Stimulated activated CD4-positive, alpha-beta T cell treated with anti-CD3 and anti-CD28 coated beads, Interleukin-12 subunit alpha, Interleukin-12 subunit beta, amount 100 ng/mL, for 24 hours (primary cell): ENCODE measurements around the gene CCDC12.

Source experiments
- DNase-seq, 2 experiments: peaks; one replicate each; pipeline ENCODE4 v3.0.0-alpha.2; 2020; ENCODE audit warnings: low read depth in 2 of 2

Gene CCDC12

GRCh38 chr3:46893763-46894162, 82.8 kb downstream of the CCDC12 start:
- DNase-seq, result no peak

- DNase-seq, result no peak
Measured at GRCh38 chr3:46893146-46893748, 83.3 kb downstream of the CCDC12 start.

- no peak for DNase-seq
Measured at GRCh38 chr3:46892285-46893145, 84.0 kb downstream of the CCDC12 start.

GRCh38 chr3:46891132-46891531, 85.4 kb downstream of the CCDC12 start:
- no peak for DNase-seq

- DNase-seq, result no peak
Measured at GRCh38 chr3:46890132-46890531, 86.4 kb downstream of the CCDC12 start.

GRCh38 chr3:46889381-46890110, 87.0 kb downstream of the CCDC12 start:
- DNase-seq, result no peak

DNA sequence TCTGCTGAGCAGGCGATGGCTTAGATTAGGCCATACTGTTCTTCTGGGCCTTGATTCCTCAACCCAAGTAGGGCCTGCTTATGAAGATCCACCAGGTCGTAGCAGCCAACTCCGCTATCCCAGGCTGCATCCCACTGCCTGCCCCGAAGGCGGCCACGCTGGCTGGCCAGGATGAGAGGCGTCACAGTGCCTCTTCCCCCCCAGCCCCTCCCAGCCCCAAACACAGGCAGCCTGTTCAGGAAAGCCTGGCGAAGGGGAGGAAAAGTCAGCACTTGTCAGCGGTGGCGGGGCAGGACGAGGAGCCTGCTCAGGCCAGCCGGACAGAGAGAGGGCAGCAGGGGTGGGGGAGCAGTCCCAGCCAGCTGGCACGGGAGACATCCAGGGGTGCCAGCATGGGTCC, 87.8 kb downstream of the CCDC12 start:
- DNase-seq, result no peak

DNA sequence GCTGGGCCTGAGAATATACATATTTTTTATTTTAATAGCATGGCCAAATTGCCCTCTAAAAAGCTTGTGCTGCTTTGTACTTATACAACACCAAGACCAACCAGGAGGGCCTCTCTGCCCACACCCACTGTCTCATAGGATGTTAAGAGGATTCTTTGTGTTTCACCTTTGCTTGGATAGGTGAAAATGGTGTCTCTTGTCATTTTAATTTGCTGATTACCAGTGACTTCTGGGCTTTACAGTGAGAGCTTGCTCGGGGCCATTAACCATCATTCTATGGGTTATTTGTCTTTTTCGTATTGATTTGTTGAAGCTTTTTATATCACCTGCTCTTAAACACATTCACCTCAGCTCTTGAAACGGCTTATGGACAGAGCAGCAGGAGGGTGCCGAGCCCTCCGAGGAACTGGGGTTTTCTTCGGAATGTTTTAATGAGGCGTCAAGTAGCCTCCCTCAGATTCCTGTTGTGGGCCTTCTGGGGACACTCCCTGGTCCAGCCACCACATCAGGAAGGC, 88.5 kb downstream of the CCDC12 start:
- no peak for DNase-seq

GRCh38 chr3:46885612-46886011, 90.9 kb downstream of the CCDC12 start:
- DNase-seq, result no peak

GRCh38 chr3:46884929-46885328, 91.6 kb downstream of the CCDC12 start:
- no peak for DNase-seq

DNA sequence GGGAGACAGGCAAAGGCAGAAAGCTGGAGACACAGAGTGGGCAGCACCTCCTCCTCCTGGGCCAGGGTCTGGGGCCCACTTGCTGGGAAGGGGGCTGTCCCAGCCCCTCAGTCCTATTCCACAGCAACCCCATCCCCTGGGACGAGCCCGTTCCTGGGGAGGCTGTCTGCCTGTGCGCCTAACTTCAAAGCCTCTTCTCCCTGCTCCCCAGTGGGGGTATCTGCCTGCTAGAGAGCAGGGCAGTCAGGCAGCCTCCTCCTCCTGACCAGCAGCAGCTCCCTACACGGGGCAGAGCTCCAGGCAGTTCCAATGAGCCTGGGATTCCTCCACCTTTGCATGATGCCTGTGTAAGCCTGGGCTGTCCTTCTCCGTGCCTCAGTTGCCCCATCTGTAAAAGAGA, 92.1 kb downstream of the CCDC12 start:
- DNase-seq, result no peak

- DNase-seq, result no peak
Measured at GRCh38 chr3:46883830-46884185, 92.7 kb downstream of the CCDC12 start.

DNA sequence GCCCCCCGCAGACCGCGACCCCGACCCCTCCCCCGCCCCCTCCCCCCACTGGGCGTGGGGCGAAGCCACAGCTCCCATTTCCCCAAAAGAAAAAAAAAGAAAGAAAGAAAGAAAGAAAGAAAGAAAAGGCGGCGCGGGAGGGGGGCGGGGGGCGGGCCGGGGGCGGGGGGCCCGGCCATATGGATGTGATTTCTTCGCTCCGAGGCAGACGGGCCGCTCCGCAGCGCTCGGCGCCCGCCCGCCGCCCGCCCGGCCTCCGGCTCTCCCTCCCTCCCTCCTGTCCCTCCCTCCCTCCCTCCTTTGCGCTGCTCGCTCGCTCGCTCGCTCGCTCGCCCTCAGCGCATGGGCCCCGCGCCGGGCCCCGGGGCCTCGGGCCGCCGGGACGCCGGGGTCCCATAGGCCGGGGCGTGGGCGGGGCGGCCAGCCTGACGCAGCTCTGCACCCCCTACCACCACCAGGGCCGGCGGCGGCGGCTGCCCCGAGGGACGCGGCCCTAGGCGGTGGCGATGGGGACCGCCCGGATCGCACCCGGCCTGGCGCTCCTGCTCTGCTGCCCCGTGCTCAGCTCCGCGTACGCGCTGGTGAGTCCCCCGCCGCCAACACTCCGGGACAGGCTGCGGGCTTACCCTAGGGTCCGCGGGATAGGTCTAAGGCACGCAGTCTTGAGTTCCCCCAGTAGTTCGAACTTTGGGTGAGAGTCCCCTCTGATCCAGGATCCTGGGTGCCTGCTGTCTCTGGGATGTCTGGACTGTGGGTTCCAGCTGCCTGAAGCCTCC, 93.3 kb downstream of the CCDC12 start:
- no peak for DNase-seq

- DNase-seq, result no peak
Measured at GRCh38 chr3:46882377-46883053, 94.0 kb downstream of the CCDC12 start.

DNA sequence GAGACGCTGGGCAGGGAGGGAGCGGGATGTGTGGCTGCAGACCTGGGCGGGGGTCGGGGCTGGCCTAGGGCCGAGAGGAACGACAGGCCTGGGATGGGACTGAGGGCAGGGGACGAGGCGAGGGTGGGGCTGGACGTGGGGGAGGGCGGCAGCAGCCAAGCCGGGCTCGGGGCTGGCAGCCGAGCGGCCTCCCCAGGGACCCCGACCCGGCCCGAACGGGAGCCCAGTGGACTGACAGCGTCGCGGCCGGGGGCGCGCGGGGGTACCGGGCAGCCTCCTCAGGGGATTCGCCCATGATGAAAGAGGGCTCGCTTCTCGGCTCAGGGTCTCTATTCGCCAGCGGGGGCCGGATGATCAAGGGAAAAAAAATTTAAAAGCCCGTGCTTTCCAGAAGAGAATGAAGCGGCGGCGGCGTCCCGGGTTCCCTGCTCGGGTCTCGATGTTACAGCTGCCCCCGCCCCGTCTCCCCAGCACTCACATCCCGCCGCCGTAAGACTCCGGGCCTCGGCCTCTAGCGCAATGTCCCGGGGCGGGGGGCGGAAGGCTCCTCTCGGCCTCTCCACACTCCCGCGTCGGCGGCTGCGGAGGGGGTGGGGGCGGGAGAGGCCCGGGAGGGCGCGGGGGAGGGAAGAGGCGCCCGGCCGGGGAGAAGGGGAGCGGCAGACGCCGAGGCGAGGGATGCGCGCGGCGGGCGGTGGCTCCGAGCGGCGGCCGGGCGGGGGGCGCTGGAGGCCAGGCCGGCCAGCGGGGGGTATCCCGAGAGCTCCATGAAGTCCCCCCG, 94.8 kb downstream of the CCDC12 start:
- no peak for DNase-seq

DNA sequence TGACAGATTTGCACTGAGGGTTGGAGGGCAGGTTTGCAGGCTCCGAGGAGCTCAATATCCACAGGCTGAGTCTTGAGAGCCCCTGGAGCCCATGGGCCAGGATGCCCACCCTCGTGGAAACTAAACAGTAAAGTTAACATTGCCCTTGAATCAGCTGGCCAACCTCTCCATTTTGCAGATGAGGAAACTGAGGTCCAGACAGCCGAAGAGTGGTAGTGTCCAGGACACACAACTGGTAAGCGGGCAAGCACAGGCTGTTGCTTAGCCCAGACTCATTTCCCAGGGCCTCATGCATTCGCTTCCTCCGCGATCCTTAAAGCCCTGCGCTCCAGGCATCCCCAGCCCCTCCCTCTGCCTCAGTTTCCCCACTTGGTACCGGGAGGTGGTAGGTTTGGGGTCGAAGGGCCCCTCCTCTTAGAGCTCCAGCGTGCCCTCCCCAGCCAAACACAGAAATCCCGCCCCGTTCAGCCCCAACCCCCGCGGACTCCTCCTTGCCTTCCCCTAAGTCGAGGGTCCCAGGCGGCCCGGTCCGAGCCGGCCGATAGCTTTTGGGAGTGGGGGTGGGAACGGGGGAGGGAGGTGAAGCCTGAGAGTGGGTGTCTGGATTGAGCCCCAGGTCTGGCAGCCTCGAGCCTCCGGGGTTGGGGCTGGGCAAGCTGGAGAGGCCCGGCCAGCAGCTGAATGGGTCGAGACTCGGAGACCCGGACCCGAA, 95.5 kb downstream of the CCDC12 start:
- no peak for DNase-seq

DNA sequence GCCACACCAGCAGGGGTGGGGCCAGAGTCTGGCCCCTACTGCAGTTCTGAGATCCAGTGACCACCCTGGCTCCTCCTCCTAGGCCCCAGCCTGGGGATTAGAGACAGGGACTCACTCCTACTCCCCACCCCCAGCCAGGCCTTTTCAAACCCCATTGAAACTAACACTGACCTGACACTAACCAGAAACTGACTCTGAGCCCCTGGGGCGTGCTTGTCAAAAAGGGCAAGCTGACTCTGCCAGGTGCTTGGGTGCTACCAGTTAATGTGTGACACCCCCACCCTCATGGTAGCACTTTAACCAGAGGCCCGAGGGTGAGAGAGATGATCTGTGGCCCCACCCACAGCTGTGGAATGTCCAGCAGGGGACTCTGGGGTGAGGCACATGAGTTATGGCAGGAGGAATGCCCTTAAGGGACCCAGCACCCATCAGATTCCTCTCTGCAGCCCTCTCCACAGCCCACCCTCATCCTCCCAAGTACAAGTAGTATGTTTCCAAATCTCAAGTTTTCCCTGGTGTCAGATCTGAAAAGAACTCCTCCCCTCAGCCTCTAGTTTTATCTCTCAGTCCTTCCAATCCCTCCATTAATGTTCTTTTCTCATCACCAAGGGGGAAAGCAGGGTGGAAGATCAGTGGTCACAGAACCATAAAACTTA, 97.6 kb downstream of the CCDC12 start:
- no peak for DNase-seq

DNA sequence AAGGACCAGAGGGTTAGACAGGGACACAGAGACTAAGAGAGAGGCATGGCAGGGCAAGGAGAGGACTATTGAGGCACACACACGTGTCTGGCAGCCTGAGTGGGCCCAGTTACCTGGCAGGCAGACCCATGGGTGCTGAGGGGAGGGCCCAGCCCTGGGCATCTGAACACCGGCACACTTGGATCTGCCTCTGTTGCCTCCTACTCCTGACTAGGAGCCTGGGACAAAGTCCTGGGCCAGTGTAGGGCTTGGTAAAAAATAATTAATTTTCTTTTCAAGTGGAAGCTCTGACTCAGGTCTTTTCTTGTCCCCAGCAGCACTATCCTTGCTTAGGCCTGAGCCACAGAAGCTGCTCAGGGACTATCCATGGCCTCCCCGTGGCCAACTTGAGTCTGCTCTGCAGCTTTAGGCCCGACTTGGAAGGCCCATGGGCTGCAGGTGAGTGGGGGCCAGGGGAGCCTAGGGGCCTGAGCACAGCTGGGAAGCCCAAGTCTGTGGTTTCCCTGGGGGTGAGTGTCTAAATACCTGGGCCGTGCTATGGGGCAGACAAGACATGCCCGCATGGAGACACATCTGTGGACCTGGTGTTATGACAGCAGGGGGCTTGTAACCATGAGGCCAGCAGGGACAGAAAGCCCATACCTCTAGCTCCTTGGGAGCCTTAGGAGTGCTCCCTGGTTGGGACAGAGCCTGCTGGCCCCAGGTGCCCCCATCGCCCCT, 99.0 kb downstream of the CCDC12 start, which contains the start of gene PTH1R:
PTH1R (plus strand) TSS at position 316 of the 720 bp plus-strand sequence. CDS start 5,839 bp downstream, outside the sequence.
- no peak for DNase-seq
